ENCODE data around the gene DNAJC22.
"Not testable (repeated sequence)": the region's sequence is repeated elsewhere in the genome, so short reads cannot be mapped to it uniquely, and the experiment has no call there.

The DNAJC22 gene

DNA sequence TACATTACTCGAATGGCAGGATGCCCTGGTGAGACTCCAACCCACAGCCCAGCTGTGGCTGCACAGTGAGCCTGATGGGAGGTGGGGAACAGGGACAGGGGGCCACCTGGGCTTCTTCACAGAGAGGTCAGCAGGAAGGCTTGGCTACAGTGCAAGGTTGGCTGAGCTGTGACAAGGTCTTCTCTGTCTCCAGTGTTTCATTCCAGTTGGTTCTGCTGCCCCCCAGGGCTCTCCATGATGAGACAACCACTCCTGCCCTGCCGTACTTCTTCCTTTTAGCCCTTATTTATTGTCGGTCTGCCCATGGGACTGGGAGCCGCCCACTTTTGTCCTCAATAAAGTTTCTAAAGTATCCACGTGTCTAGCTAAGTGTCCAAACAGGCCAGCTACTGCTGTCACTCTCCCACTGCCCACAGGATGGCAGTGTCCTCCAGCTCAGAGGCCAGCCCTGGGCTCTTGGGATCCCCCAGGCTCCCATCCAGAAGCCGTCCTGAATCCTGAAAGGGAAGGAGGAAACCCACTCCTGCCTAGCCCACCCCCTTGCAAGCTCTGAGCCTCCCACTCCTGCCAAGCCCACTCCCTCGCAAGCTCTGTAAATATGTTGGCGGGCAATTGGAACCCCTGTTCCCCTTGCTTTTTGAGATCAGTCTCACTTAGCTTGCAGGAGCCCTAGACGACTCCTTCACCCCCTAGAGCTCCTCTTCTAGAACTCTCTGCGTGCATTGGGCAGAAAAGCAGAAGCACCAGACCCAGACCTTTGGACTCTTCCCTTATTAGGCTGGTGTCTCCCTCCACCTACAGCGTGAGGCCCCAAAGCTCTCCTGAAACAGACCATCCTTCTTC is 15.1 kb upstream of the DNAJC22 start:
- DNase-seq (ENCODE audit: low spot score): no peak

DNA sequence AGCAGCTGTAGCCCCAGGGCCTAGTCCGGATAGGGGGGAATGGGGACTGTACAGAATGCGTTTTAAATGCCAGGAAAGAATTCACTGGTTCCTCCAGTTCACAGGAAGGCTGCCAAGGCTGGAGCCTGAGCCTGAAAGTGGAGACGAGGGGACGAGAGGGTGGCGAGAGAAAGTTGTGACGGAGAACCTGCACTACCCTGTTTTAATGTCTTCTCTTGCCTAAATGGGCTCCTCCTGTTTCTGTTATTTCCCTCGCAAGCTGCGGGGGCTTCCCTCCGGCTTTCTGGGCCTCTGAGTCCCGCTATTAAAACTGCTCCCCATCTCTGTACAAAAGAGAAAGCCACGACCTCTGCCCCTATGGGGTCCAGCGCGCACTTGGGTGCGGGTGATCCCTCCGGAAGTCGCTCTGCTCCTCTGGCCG is 14.2 kb upstream of the DNAJC22 start:
- DNase-seq (ENCODE audit: low spot score): no peak

DNA sequence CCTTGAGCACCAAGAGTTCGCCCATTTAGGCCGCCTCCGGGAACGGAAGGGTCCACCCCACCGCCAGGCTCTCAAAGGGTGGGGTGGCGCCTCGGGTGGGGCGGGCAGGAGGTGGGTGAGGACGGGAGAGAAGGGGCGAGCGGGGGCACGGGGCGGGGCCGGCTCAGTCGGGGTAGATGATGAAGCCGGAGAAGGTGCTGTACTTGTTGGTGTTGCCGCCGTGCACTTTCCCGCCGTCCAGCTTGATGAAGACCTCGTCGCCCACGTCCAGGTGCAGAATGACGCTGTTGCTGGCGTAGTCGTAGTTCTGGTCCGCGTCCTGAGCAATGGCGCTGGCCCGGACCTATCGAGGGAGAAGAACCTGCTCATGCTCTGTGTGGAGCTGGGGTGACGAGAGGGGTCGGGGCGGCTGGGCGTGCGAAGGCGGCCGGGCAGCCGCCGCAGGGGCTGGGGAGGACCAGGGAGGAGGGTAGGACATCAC is 13.8 kb upstream of the DNAJC22 start:
- DNase-seq (ENCODE audit: low spot score): no peak

DNA sequence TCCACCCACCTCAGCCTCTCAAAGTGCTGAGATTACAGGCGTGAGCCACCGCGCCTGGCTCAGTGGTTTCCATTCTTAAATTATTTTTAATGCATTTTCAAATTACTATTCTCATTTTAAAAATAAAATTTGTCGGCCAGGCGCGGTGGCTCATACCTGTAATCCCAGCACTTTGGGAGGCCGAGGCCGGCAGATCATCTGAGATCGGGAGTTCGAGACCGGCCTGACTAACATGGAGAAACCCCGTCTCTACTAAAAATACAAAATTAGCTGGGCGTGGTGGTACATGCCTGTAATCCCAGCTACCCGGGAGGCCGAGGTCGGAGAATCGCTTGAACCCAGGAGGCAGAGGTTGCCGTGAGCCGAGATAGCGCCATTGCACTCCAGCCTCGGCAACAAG is 12.9 kb upstream of the DNAJC22 start:
- not testable (repeated sequence) for DNase-seq (ENCODE audit: low spot score)

DNA sequence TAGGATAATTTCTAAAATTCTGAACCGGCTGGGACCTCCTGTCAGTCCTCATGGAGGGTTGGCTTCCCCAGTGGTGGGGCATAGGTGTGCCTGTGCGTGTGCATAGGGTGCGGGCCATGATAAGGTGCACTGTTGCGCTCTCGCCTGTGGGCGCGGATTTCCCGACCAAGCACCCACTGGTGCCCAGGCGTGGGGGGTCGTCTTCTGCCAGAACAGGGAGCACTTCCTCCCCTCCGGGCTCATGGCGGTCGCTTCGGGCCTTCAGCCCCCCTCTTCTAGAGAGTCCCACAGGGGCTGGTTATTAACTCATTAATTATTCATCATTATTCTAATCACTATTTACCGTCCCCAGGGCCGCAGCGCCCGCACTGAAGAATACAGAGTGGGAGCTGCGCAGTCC is 12.5 kb upstream of the DNAJC22 start:
- DNase-seq (ENCODE audit: low spot score): no peak

DNA sequence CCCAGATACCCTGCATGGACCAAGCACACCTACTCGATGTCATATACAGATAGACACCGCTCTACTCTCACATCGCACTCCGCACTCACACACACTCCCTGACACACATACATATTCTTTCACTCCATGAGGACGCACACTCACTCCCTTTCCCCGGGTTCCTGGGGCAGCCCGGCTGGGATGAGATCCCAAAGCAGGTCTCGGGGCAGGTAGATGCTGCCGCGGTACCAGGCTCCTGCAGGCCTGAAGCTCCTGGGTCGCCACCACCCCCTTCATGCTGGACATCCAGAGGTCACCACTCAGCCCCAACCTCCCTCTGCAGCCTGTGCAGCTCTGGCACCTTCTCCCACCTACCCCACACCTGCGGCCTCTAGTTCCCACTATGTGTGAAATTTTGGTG is 12.0 kb upstream of the DNAJC22 start:
- DNase-seq (ENCODE audit: low spot score): no peak

DNA sequence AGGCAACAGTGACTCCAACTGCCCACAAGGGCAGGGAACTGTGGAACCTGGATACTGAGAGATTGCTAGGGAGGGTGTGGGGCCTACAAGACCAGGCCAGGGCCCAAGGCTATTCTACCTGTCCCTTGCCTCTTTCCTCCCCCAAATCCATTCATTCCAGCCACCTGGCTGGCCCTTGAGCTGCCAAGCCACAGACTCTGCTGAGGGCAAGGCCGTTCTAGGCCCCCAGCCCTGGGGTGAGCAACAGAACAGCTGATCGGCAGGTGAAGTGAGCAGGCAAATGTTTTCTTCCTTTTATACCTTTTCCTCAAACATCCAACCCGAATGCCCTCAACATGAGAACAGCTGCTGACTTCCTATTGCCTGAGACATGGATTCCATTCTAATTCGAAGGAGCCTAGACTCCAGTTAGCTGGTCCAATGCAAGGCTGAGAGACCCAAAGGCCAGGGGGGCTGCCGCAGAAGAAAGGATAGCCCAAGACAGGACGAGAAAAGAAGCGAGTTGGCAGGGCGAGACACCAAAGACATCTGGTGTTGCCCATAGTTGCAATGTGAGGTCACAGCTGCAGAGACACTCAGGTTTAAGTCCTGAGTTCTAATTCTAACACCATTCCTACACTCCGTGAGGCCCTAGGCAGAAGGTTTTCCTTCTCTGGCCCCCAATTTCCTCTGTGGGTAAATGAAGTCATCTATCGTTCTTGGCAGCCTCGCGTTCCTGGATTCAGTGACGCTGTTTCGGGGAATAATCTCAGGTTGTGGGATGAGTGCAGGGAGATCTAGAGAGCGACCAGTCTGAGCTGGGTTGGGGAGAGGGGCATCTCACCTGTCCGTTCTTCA is 11.4 kb upstream of the DNAJC22 start:
- DNase-seq (ENCODE audit: low spot score): no peak

DNA sequence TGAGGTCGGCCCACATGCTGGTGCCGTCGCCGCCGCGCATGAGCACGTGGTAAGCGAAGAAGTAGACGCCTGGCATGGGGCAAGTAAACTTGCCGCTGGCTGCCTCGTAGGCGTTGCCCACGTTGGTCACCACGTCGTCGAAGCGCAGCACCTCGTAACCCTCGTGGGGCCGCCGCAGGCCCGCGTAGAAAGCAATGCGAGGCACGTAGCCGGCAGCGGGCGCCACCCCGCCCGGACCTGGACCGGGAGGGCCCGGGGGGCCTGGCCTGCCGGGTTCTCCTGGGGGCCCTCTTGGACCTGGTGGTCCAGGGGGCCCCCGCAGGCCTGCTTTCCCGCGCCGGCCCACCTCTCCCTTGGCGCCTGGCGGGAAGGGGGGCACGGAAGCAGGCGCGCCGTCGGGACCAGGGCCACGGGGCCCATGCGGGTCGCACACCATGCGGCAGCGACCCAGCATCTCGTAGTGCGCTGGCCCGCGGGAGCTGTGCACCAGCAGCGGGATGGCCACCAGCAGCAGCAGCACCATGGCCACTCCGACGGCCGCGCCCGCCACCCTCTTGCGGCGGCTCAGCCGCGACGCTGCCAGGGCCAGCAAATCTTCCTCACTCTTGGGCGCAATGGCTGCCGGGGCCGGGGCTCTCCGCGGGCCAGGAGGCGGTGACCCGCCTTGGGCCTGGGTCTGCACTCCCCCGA is 10.6 kb upstream of the DNAJC22 start:
- no peak for DNase-seq (ENCODE audit: low spot score)

DNA sequence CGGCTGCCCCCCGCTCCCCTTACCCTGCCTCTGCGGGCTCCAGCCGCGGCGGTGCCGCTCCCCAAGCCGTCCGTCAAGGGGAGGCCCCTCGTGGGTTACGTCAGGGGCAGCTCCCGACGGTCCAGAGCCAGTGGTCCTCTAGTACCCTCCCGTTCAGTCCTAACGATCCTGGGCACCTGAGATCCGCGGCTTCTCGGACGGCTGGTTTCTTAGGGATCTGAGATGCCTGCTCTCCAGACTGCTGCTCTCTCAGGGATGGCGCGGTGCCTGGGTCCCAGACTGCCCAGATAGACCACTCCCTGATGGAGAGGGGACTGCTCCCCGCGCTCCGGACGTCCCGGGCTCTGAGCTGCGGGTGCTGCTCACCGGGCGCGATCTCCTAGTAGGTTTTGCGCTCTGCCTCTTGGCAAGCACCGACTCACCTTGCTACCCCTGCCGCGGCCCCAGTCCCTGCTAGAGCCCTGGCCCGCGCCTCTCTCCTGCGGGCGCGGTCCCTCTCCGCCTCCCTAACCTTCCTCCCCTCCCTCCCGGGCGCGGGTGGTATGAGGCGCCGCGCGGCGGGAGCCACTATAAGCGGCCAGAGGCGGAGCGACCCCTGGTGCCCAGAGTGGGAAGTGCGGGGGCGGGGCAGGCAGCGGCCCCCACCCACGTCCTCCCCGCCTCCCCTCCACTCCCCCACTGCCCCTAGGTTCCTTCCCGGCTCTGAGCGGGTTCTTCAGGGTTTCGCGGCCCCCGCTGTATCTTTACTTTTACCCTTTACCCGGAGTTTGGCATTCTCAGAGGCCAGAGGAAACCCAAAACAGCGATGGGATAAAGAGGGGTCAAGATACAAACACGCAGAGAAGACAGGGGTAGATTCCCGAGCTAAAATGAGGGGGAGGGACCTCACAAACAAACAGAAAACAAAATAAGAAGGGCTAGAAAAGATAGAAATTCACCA is 9.8 kb upstream of the DNAJC22 start, which contains the start of gene C1QL4:
C1QL4 (minus strand) TSS at position 544 of the 940 bp plus-strand sequence. CDS start 711 bp downstream, outside the sequence.
- peak; percentile 86 for DNase-seq (ENCODE audit: low spot score)

DNA sequence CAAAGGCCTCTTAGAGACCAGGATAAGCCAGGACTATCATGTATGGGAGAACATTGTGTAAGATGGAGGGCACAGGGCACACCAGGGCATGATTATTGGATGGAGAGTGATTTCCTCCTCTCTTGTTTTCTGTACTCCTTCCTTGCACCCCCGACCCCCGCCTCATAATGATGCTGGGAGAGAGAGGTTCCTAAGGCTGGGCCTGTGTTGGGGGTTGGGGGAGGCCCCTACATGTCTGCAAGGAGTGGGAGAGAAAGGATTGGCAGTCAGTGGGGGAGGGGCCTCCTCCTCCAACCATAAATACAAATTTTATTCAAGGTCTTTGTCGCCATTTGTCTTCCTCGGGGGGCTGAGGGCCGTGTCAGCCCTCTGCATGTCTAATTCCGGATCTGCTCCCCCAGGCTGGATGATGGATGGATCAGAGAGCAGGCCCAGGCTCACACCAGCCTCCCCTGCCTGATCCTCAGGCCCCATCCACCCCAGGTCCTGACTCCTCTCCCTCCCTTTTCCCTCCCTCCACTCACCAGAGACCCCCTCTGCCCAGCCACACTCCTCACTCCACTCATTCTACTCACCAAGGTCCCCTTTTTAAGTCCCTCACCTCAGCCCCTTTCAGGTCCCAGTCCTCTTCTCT is 7.7 kb upstream of the DNAJC22 start:
- DNase-seq (ENCODE audit: low spot score): no peak

DNA sequence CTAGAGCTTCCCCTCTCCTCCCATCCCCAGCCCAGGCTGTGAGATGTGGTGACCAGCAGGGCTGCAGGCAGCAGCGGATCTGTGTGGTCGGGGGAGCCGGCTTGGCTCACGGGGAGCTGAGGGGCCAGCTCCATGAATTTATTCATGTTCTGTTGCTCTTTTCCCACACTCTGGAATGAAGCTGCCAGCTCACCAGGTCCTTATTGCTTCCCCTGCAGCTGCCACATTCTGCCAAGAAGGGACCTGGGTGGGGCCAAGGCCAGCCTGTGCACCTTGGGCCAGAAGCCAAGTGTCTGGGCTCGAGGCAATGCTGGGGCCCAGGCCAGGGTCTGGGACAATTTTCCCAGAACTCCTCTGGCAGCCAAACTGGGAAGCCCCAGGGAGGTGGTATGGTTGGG is 7.2 kb upstream of the DNAJC22 start:
- DNase-seq (ENCODE audit: low spot score): no peak

DNA sequence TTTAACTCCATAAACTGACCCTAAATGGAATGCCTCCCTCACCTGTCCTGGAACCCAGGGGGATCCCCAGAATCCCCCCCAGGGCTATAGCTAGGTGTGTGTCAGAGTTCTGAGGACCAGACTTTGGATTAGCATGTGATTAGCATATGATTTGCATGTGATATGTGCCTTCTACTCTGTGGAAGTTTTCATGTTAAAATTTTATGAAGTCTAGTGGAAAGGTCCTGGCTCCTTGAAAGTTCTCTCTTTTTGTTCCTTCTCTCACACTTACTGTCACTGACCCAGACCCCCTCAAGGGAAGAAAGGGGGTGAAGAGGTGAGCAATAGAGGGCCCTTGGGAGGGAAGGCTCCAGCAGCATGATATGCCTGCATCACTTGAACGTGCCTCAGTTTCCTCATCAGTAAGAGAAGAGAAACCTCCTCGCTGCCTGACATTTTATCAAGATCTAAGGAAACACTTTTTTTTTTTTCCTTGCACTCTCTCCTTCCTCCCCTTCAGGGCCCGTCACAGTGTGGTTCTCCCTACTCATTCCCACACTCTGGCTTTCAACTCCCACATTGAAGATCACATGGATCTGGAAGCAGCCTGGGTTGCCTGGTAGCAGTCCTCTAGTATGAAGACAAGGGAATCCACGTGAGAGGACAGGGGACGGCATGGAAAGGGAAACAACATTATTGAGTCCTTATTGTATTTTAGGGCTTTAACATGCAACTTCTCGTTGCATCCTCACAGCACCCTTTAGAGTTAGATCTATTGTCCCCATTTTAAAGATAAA is 6.4 kb upstream of the DNAJC22 start:
- no peak for DNase-seq (ENCODE audit: low spot score)

DNA sequence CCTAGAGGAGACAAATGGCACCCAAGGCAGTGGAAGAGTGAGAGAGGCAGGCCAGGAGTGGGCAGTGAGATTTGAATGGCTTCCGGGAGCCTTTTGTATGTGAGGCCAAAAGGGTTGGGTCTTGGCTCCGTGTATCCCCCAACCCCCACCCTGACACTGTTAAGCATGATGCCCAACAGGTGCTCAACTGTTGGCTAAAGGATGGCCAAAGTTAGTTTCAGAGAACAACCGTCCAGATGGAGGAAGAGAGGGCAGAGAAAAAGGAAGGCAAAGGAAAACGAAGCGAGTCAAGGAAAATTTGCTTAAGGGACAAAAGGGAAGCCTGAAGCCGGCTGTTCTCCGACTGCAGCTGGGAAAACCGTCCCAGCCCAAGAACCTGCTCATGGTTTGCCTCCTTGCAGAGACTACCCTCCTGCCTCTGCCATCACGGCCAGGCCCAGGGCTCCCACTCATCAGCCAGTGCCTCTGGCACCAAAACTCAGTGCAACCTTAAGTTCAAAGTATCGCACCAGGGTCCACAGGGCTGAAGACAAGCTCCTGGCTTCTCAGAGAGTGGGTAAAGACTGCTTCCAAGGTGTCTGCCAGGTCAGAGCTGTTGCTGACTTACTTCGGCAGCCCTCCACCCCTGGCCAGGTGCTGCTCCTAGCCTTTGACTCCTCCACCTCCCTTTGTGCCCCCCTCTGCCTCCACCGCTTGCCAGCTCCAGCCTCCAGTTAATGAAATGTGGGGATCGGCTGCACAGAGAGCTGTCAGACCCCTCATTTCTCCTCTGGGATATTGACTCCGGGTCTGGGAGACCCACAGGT is 5.5 kb upstream of the DNAJC22 start:
- no peak for DNase-seq (ENCODE audit: low spot score)

DNA sequence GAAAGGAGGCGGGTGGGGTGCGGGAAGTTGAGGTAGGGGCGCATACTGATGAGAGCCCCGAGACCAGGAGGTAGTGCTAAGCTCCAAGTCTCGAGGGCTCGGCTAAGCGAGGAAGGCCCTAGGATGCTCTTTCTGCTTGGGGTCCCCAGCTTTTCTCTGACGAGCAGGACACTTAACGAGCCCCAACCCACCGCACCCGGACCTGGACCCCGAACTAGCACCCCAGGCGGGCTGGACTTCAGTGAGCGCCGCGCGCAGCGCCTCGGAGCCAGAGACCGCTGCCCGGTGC is 5.0 kb upstream of the DNAJC22 start:
- no peak for DNase-seq (ENCODE audit: low spot score)

DNA sequence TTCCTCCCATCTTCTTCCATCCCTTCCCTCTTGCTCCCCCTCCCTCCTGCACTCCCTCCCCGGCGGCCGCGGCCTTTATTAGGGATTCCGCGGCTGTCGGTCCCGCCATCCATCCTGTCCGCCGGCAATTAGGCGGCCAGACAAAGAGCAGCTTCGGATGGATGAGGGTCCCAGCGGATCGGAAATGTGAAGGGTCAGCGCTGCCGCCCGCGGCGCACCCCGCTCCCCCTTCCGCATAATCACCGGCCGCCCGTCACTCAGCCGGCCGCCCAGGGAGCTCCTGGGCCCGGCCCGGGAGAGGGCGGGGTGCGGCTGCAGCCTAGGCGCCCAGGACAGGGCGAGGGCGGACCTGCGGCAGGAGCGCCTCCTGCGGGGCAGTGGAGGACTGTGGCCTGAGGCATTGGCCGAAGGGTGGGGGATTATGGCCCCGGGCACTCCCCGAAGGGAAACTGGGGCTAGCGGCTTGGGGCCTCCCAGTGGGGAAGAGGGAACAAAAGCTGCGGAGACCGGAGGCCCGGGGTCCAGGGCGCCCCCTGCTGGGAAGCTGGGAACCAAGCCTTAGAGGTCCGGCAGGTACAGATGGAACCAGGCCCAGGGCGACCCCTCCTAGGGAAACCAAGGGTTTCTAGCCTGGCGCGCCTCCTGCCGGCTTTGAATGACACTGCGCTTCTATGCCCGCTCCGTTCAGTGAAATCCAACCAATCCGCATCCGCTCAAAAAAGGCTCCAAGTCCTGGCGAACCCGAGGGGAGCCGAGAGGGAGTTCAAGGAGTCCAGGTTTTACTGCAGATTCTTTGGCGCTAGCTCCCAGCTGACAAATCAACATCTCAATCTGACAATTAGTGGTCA is 4.4 kb upstream of the DNAJC22 start:
- DNase-seq (ENCODE audit: low spot score): peak; percentile 79

DNA sequence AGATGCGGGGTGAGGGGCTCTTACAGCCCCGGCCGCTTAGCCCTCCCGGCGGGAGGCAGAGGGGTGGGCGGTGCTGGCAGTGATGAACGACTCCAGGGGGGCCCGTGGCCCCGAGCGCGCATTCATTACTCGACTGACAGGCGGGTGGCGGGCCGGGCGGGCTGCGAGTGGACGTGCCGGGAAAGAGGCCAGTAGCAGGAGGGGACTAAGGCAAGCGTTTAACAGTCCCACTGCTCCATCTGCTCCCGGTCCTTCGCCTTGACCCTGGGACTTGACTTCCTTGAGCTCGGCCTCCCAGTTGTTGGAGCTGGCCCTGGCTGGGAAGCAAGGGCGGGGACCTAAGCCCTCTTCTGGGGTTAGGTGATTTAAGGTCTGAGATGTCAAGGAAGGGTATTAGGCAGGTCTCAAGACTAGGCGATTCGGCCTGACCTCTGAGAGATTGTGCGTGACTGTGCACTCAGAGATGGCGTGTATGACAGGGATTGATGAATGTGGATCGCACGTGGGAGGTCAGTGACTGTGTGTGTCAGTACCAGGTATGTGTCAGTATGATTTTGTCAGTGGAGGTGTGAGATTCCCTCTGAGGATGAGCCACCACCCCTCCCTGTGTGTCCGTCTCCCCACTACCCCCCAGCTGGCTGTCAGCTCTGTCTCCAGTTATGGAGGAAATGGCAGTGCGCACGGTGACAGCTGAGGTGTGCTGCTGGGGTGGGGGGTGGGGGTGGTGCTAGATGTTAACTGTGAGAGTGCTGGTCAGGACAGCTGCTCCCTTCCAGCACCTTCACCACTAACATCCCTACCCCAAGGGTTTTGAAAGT is 3.6 kb upstream of the DNAJC22 start:
- no peak for DNase-seq (ENCODE audit: low spot score)

DNA sequence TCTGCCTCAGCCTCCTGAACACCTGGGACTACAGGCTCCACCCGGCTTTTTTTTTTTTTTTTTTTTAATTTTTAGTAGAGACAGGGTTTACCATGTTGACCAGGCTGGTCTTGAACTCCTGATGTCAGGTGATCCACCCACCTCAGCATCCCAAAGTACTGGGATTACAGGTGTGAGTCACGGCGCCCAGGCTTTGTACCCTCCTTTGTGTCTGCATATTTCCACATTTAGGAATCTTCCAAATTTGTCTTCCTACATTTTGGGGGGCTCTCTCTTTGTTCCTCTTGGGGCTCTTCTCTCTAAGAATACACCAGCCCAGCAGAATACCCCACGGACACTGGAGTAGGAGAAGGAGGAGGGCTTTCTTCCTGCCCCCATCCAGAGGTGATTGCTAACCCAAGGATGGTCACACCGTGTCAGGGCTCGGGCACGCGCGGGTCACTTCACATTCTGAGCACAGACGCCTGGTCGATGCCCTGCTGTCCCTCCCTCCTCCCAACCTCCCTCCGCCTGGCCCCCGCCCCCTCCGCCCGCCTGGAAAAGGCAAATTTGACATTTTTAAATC is 2.1 kb upstream of the DNAJC22 start:
- DNase-seq (ENCODE audit: low spot score): no peak
